ENCODE data around the gene TMEM165. TPM values are rescaled to one million over a fixed set of nuclear protein-coding genes. Genes with fewer than 3 reads are reported as not detected.

TMEM165 gene
- total and polyA plus RNA-seq, 2 of the 4 experiments (the other 2 are of a cell fraction), result 49.6 to 83.0 TPM

GRCh38 chr4:55447108-55447708, 51.5 kb downstream of the TMEM165 start:
- Histone ChIP-seq H4K8ac (ENCODE audit: low read depth in 2 of 2, low read length in 2 of 2) (no peak overlapping the region), H2BK20ac (ENCODE audit: low read depth, low read length) (no peak overlapping the region), H3K18ac (ENCODE audit: low read depth, low read length) (no peak overlapping the region), H3K4me3 (ENCODE audit: insufficient read depth, low read depth, low read length) (no peak overlapping the region), H2BK5ac (ENCODE audit: low read depth, low read length, poor library complexity, severe bottlenecking) (no peak overlapping the region), H2AK5ac (ENCODE audit: low read depth, low read length) (no peak overlapping the region), H3K23ac (ENCODE audit: low read depth, low read length) (no peak overlapping the region), H3K4ac (ENCODE audit: low read depth, low read length) (no peak overlapping the region), H4K91ac (ENCODE audit: insufficient read depth, low read depth, low read length) (no peak overlapping the region), H2BK120ac (ENCODE audit: low read depth, low read length) (no peak overlapping the region), H3K79me1 (ENCODE audit: low read depth in 1 of 2, low read length in 2 of 2) (peaks cover 3 to 8% of the 10 kb centered on the region in 2 experiments; a peak in 2 of 4 replicates), H4K5ac (ENCODE audit: low read depth, low read length) (no peak overlapping the region), H2BK15ac (ENCODE audit: low read depth, low read length) (no peak overlapping the region; the same call in 2 of the 3 replicates), H2AK9ac (replicated peaks; ENCODE audit: low read depth, low read length, poor library complexity) (no peak overlapping the region), H3K4me2 (ENCODE audit: low read depth, low read length) (no peak overlapping the region), H3K36me3 (ENCODE audit: control insufficient read depth, insufficient read depth, low read length) (peaks cover 15% of the 10 kb centered on the region), H3K9ac (ENCODE audit: low read depth, low read length) (no peak overlapping the region), H3K9me3 (ENCODE audit: control insufficient read depth, insufficient read depth, low read length) (no peaks in the 10 kb centered on the region), H3K14ac (replicated peaks; ENCODE audit: low read depth, low read length) (no peak overlapping the region), H3K27ac (ENCODE audit: insufficient read depth, low read length) (no peak overlapping the region), H3K27me3 (ENCODE audit: control insufficient read depth, insufficient read depth, low read length) (no peaks in the 10 kb centered on the region), H3K9me1 (ENCODE audit: insufficient read depth, low read length) (peaks cover 5% of the 10 kb centered on the region; the same call in 1 of the 2 replicates), H3K4me1 (ENCODE audit: control insufficient read depth, insufficient read depth, low read length) (peaks cover 9% of the 10 kb centered on the region), H4K20me1 (ENCODE audit: insufficient read depth, low read length) (no peaks in the 10 kb centered on the region), H2AFZ (replicated peaks; ENCODE audit: low read length, poor library complexity) (no peak overlapping the region), H3K56ac (ENCODE audit: extremely low read depth, insufficient read depth, low read length) (no peak overlapping the region)
- BruUV-seq (replicated peaks), result no TSS peak
- ATAC-seq (ENCODE audit: low read depth), result no peak
- POLR2A ChIA-PET (ENCODE audit: unreplicated experiment), result no interaction called here
- CTCF ChIA-PET, result no interaction called here
- no peak for DNase-seq
- dilution Hi-C loops (cut with HindIII; ENCODE audit: low sequenced_read_pairs, unreplicated experiment) (no loop called here), in situ Hi-C loops (cut with MboI; ENCODE audit: low sequenced_read_pairs) (loop anchor here (5.0 kb wide), 1 partner anchor 100 kb away; the partner anchor contains the start of gene CLOCK), intact Hi-C loops (cut with micrococcal nuclease) (loop anchor here (5.0 to 10.0 kb wide), 2 partner anchors 288 to 420 kb away; no protein-coding TSS in a partner anchor)
- WGBS, 2 experiments (ENCODE audit: extremely low coverage in 2 of 2, insufficient read length in 1 of 2), result no CpG with 5 or more reads among the region's 9 CpGs
- TF ChIP-seq ELK1 (IDR thresholded peaks at IDR 0.05; ENCODE audit: borderline replicate concordance, low read depth, low read length) (no peak), SMC3 (IDR thresholded peaks at IDR 0.05; ENCODE audit: low read depth, low read length) (no peak), CHD1 (IDR thresholded peaks at IDR 0.05; ENCODE audit: low read depth, low read length) (no peak), RCOR1 (IDR thresholded peaks at IDR 0.05; ENCODE audit: insufficient replicate concordance, low read length) (no peak), MXI1 (IDR thresholded peaks at IDR 0.05; ENCODE audit: borderline replicate concordance, low read depth, low read length) (no peak), FOS (IDR thresholded peaks at IDR 0.05; ENCODE audit: low read depth, low read length) (no peak), USF2 (IDR thresholded peaks at IDR 0.05; ENCODE audit: low read depth, low read length) (no peak), MAFK (IDR thresholded peaks at IDR 0.05; ENCODE audit: low read depth, low read length) (no peak), CTCF (conservative IDR thresholded peaks at IDR 0.05; ENCODE audit: low read depth, low read length) (no peak), POLR2A (IDR thresholded peaks at IDR 0.05; ENCODE audit: low read depth, low read length) (no peak), BHLHE40 (IDR thresholded peaks at IDR 0.05; ENCODE audit: low read depth, low read length) (no peak), NFE2L2 (IDR thresholded peaks at IDR 0.05; ENCODE audit: low read depth, low read length) (no peak), CEBPB (IDR thresholded peaks at IDR 0.05; ENCODE audit: low read depth, low read length) (no peak), MAZ (IDR thresholded peaks at IDR 0.05; ENCODE audit: borderline replicate concordance, low read depth, low read length) (no peak), RFX5 (IDR thresholded peaks at IDR 0.05; ENCODE audit: low read depth, low read length) (no peak), RAD21 (IDR thresholded peaks at IDR 0.05; ENCODE audit: low read length) (no peak)
